Testis (tissue), 3 donors: ENCODE data around the gene SH3TC1. TPM values are rescaled to one million over a fixed set of nuclear protein-coding genes. Genes with fewer than 3 reads are reported as not detected.

ENCODE experiments used
- DNase-seq: peaks from one replicate; pipeline ENCODE4 v3.0.0-alpha.2; 2019
- H3K27ac ChIP-seq, 2 donors: fragments of 200-600 bp; sonication (generic); one replicate each; pipeline ENCODE4 v1.5.1; 2019
- H3K27me3 ChIP-seq: fragments of 200-600 bp; sonication (generic); one replicate; pipeline ENCODE4 v1.5.1; 2019
- H3K36me3 ChIP-seq: fragments of 200-600 bp; sonication (generic); one replicate; pipeline ENCODE4 v1.5.1; 2017; ENCODE audit warnings: low read depth; ENCODE audit errors: missing control alignments
- H3K4me1 ChIP-seq: fragments of 200-600 bp; sonication (generic); one replicate; pipeline ENCODE4 v1.5.1; 2019
- H3K4me3 ChIP-seq, 2 donors: fragments of 200-600 bp; sonication (generic); one replicate each; pipeline ENCODE4 v1.5.1; 2017 to 2019
- H3K9me3 ChIP-seq: fragments of 200-600 bp; sonication (generic); one replicate; pipeline ENCODE4 v1.5.1; 2017
- POLR2A ChIP-seq: fragments of 450-650 bp; IDR thresholded peaks from one replicate; pipeline ENCODE4 v1.6.1; 2017; ENCODE audit warnings: antibody characterized with exemption, mild to moderate bottlenecking, moderate library complexity
- WGBS, 2 donors: methylation state at CpG; one replicate each; pipeline ENCODE4 v1.1.5; 2018; 5-methylcytosine and 5-hydroxymethylcytosine counted together
- intact Hi-C: fragments of 100-400 bp; cut with DNase I; formaldehyde crosslinking; loops from one replicate; pipeline ENCODE4 v1.15.1; 2023; ENCODE audit warnings: low total_unique reads
- polyA plus RNA-seq: library from polyadenylated mRNA; stranded (reverse); fragments of 350-450 nt; fragmentation: Illumina TruSeq; extraction: RNeasy Lipid Tissue Mini Kit (QIAGEN cat#74804); gene quantifications from one replicate; pipeline ENCODE4 v1.2.3, GENCODE V29; 2014; ENCODE audit warnings: low read depth, low replicate concordance; ENCODE audit not compliant: insufficient read depth
- total RNA-seq, 2 donors: library from RNA; depleted of rRNA; stranded (reverse); fragments of >200 nt; gene quantifications; one replicate each; pipeline ENCODE4 v1.2.3, GENCODE V29; 2016
- TF ChIP-seq, protein P1 (sequence below), 3 experiments: fragments of 450-650 bp in 2 of 3; fragments of 200-600 bp in 1 of 3; sonication (generic) in 1 of 3; IDR thresholded peaks; one replicate each; pipeline ENCODE4 v1.5.1; 2016 to 2019; ENCODE audit warnings: antibody characterized with exemption in 3 of 3, mild to moderate bottlenecking in 2 of 3, moderate library complexity in 1 of 3

SH3TC1 gene
- total and polyA plus RNA-seq, 3 donors from 2014 or later, result 3.2 to 12.6 (median 4.0) TPM

DNA sequence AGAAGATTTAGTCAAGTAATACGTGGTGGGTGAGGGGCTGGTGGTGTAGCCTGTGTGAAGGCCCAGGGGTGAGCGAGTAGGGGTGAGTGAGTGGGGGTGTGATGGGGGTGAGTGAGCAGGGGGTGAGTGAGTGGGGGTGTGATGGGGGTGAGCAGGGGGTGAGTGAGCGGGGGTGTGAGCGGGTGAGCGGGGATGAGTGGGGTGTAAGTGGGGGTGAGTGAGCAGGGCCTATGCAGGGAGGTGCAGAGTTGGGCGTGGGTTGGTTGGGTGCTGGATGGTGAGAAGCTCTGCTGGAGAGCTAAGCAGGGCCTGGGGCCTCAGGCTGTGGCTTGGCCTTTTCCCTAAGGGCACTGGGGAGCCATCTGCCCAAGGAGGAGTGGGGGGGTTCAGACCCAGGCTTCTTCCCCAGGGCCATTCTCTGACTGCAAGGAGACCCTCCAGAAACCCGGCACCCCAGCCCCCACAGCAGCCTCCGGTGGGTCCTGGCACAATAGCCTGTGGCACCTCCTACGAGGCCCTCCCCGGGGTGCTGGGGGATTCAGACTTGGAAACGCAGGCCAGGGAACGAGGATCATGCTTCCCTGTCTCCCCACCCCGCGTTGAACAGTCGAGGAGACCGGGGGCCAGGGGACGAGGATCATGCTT lies 30.4 kb downstream of the SH3TC1 start:
- no peak for DNase-seq
- H3K27ac ChIP-seq, result no peak overlapping the region
- TF ChIP-seq, protein P1, sequence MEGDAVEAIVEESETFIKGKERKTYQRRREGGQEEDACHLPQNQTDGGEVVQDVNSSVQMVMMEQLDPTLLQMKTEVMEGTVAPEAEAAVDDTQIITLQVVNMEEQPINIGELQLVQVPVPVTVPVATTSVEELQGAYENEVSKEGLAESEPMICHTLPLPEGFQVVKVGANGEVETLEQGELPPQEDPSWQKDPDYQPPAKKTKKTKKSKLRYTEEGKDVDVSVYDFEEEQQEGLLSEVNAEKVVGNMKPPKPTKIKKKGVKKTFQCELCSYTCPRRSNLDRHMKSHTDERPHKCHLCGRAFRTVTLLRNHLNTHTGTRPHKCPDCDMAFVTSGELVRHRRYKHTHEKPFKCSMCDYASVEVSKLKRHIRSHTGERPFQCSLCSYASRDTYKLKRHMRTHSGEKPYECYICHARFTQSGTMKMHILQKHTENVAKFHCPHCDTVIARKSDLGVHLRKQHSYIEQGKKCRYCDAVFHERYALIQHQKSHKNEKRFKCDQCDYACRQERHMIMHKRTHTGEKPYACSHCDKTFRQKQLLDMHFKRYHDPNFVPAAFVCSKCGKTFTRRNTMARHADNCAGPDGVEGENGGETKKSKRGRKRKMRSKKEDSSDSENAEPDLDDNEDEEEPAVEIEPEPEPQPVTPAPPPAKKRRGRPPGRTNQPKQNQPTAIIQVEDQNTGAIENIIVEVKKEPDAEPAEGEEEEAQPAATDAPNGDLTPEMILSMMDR (IDR thresholded peaks at IDR 0.05), result no peak
- no peak for TF ChIP-seq POLR2A
- no peak overlapping the region for H3K4me3 ChIP-seq
- WGBS, 2 donors, result 90 to 91% methylated on average over 16 to 17 of the region's 17 CpGs
- H3K27me3 ChIP-seq, result no peaks in the 10 kb centered on the region
- H3K9me3 ChIP-seq, result no peaks in the 10 kb centered on the region
- peaks cover 8% of the 10 kb centered on the region for H3K4me1 ChIP-seq
- intact Hi-C loops, result no loop called here
- no peaks in the 10 kb centered on the region for H3K36me3 ChIP-seq

DNA sequence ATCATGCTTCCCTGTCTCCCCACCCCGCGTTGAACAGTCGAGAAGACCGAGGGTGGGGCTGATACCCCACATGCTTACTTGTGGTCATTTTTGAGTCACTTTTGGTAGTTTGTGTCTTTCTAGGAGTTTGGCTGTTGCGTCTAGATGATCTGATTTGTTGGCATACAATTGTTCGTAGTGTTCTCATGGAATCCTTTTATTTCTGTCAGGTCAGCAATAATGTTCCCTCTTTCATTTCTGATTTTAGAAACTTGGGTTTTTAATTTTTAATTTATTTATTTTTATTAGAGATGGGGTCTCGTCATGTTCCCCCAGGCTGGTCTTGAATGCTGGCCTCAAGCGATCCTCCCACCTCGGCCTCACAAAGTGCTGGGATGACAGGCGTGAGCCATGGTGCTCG lies 30.9 kb downstream of the SH3TC1 start:
- no peaks in the 10 kb centered on the region for H3K36me3 ChIP-seq
- intact Hi-C loops, result no loop called here
- no peaks in the 10 kb centered on the region for H3K9me3 ChIP-seq
- TF ChIP-seq POLR2A, result no peak
- TF ChIP-seq, protein P1 (IDR thresholded peaks at IDR 0.05), result no peak
- no peaks in the 10 kb centered on the region for H3K27me3 ChIP-seq
- no peak overlapping the region for H3K4me3 ChIP-seq
- H3K4me1 ChIP-seq, result peaks cover 8% of the 10 kb centered on the region
- no peak for DNase-seq
- WGBS, 2 donors, result 95 to 97% methylated on average over 11 of the region's 11 CpGs
- H3K27ac ChIP-seq, result no peak overlapping the region

GRCh38 chr4:8230891-8231290 lies 31.8 kb downstream of the SH3TC1 start:
- 92 to 96% methylated on average over 10 of the region's 10 CpGs for WGBS, 2 donors
- TF ChIP-seq POLR2A, result no peak
- TF ChIP-seq, protein P1 (IDR thresholded peaks at IDR 0.05), result no peak
- H3K36me3 ChIP-seq, result no peaks in the 10 kb centered on the region
- no peaks in the 10 kb centered on the region for H3K27me3 ChIP-seq
- intact Hi-C loops, result no loop called here
- peaks cover 8% of the 10 kb centered on the region for H3K4me1 ChIP-seq
- H3K4me3 ChIP-seq, result no peak overlapping the region
- no peaks in the 10 kb centered on the region for H3K9me3 ChIP-seq
- no peak overlapping the region for H3K27ac ChIP-seq
- no peak for DNase-seq

- H3K36me3 ChIP-seq, result no peaks in the 10 kb centered on the region
- WGBS, 2 donors, result 80 to 90% methylated on average over 5 to 21 of the region's 21 CpGs
These were observed 32.5 kb downstream of the SH3TC1 start for GRCh38 chr4:8231551-8232049.

More at GRCh38 chr4:8231551-8232049, 32.5 kb downstream of the SH3TC1 start:
- Histone ChIP-seq H3K27me3 (no peaks in the 10 kb centered on the region), H3K4me1 (peaks cover 8% of the 10 kb centered on the region), H3K4me3 (no peak overlapping the region), H3K9me3 (no peaks in the 10 kb centered on the region), H3K27ac (no peak overlapping the region)
- intact Hi-C loops, result no loop called here
- DNase-seq, result no peak
- no peak for TF ChIP-seq POLR2A
- TF ChIP-seq, protein P1 (IDR thresholded peaks at IDR 0.05), result no peak
